AG04449 (cell line): Measurements from ENCODE around the gene SMDT1.
"Not testable (repeated sequence)": the region's sequence is repeated elsewhere in the genome, so short reads cannot be mapped to it uniquely, and the experiment has no call there.

ENCODE experiments used
- CTCF ChIA-PET: fragments of 350-600 bp; formaldehyde crosslinking; extraction: SDS; loops from one replicate; lab custom pipeline; 2021; ENCODE audit warnings: antibody characterized with exemption; lab: Yijun Ruan, JAX
- POLR2A ChIA-PET: fragments of 400-600, 350-600 bp; formaldehyde crosslinking; extraction: SDS; loops from one replicate; lab custom pipeline; 2020; ENCODE audit warnings: antibody characterized with exemption, inconsistent platforms; lab: Yijun Ruan, JAX
- DNase-seq: peaks from one replicate; pipeline ENCODE4 v3.0.0-alpha.2; 2010; ENCODE audit warnings: low read depth, low spot score
- H3K4me3 ChIP-seq: 2 replicates; pipeline ENCODE4 v1.5.1; 2011; ENCODE audit warnings: low read depth, mild to moderate bottlenecking, control low read depth, low read length
- TF ChIP-seq, protein P1 (sequence below): IDR thresholded peaks from one replicate; pipeline ENCODE4 v1.5.1; 2011; ENCODE audit warnings: mild to moderate bottlenecking, moderate library complexity, low read length, control low read depth, inconsistent platforms; ENCODE audit not compliant: insufficient read depth; ENCODE audit errors: missing control alignments

The SMDT1 gene

DNA sequence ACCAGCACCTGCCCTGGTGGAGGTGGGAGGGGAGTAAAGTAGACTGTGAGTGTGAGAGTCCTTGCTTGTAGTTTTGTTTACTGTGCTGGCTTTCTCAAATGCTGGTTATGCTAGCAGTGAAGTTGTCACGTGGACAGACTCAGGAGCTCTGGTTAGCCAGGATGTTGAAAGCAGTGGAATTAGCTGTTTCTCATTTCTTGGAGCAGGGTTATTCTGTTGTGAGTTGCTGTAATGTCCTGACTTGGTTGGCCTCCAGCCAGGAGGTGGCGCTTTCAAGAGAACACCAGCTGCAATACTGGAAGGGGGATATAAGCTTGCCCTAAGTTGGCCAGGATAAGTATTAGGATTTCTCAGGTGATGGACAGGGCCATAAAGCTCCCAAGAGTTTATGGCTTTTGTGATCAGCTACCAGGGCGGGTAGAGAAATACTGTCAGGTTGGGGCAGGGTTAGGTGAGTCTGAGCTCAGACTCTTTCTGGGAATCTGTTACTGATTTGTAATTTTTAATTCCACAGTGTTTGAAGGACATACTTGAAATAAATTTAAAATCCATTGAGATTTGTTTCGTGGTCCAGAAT, 37.4 kb downstream of the SMDT1 start:
- no peak for DNase-seq
- ChIA-PET CTCF (interaction anchor here (0.8 to 1.9 kb wide), 3 partner anchors 26 to 151 kb away, joined by 3 to 5 read pairs (median 4); no protein-coding TSS in a partner anchor), POLR2A (no interaction called here)
- TF ChIP-seq, protein P1, sequence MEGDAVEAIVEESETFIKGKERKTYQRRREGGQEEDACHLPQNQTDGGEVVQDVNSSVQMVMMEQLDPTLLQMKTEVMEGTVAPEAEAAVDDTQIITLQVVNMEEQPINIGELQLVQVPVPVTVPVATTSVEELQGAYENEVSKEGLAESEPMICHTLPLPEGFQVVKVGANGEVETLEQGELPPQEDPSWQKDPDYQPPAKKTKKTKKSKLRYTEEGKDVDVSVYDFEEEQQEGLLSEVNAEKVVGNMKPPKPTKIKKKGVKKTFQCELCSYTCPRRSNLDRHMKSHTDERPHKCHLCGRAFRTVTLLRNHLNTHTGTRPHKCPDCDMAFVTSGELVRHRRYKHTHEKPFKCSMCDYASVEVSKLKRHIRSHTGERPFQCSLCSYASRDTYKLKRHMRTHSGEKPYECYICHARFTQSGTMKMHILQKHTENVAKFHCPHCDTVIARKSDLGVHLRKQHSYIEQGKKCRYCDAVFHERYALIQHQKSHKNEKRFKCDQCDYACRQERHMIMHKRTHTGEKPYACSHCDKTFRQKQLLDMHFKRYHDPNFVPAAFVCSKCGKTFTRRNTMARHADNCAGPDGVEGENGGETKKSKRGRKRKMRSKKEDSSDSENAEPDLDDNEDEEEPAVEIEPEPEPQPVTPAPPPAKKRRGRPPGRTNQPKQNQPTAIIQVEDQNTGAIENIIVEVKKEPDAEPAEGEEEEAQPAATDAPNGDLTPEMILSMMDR = no peak
- no peak overlapping the region for H3K4me3 ChIP-seq

DNA sequence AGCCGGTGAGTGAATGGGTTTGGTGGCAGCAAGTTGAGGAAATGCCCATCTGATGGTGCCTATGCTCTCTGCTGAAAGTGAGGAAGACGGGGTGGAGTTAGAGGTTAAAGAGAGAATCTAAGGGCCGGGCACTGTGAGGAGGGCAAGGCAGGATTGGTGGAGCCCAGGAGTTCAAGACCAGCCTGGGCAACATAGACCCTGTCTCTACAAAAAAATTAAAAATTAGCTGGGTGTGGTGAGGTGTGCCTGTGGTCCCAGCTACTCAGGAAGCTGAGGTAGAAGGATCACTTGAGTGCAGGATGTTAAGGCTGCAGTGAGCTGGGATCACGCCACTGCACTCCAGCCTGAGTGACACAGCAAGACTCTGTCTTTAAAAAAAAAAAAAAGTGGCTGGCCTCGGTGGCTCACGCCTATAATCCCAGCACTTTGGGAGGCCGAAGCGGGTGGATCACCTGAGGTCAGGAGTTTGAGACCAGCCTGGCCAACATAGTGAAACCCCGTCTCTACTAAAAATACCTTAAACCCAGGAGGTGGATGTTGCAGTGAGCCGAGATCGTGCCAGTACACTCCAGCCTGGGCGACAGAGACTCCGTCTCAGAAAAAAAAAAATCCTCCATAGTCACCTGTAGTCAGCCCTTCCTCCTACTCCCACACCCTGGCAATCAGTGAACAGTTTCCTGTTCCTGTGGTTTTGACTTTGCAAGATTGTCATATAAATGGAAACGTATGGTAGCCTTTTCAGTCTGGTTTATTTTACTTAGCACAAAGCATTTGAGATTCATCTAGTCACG, 40.9 kb downstream of the SMDT1 start:
- DNase-seq, CTCF ChIA-PET, POLR2A ChIA-PET, H3K4me3 ChIP-seq: not testable (repeated sequence)

DNA sequence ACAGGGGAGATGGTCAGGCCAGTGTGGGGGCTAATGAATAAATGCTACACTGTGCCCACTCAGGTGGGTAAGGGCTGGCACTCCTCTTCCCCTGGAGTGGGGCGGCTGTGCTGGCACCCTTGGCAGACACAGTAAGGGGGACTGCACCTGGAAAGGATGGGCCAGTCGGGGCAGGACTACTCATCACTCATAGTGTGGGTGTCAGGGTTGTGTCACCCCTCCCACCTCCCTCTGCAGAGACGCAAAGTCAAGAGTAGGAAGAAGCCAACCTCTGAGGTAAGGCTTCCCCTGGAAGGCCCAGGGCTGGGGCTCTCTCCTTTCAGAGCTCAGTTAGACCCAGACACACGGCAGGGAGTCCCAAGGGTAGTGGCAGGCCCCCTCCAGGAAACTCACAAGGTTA, 44.0 kb downstream of the SMDT1 start:
- CTCF ChIA-PET, H3K4me3 ChIP-seq, DNase-seq, POLR2A ChIA-PET: not testable (repeated sequence)

DNA sequence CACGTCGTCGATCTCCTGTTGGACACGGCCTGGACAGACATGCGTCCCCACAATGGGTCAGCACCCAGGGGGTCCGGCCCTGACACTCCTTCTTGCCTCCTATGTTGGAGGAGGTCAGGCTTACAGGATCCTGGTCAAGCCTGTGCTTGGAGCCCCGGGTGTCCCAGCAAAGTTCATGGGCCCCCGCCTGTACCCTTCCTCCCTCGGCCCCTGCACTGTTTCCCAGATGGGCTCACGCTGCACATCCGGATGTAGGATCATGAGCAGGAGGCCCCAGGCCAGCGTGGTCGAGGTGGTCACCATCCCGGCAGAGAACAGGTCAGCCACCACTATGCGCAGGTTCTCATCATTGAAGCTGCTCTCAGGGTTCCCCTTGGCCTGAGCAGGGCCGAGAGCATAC, 48.1 kb downstream of the SMDT1 start:
- ChIA-PET POLR2A (no interaction called here), CTCF (no interaction called here)
- no peak overlapping the region for H3K4me3 ChIP-seq
- TF ChIP-seq, protein P1 = no peak
- no peak for DNase-seq

DNA sequence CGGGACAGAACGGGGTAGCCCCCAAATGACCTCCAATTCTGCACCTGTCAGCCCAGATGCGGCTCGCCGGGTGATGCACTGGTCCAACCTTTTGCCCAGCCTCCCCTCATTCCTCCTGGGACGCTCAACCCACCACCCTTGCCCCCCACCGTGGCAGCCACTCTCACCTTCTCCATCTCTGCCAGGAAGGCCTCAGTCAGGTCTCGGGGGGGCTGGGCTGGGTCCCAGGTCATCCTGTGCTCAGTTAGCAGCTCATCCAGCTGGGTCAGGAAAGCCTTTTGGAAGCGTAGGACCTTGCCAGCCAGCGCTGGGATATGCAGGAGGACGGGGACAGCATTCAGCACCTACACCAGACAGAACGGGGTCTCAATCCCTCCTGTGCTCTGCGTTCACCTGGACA, 48.5 kb downstream of the SMDT1 start:
- POLR2A ChIA-PET, H3K4me3 ChIP-seq, CTCF ChIA-PET, DNase-seq: not testable (repeated sequence)

DNA sequence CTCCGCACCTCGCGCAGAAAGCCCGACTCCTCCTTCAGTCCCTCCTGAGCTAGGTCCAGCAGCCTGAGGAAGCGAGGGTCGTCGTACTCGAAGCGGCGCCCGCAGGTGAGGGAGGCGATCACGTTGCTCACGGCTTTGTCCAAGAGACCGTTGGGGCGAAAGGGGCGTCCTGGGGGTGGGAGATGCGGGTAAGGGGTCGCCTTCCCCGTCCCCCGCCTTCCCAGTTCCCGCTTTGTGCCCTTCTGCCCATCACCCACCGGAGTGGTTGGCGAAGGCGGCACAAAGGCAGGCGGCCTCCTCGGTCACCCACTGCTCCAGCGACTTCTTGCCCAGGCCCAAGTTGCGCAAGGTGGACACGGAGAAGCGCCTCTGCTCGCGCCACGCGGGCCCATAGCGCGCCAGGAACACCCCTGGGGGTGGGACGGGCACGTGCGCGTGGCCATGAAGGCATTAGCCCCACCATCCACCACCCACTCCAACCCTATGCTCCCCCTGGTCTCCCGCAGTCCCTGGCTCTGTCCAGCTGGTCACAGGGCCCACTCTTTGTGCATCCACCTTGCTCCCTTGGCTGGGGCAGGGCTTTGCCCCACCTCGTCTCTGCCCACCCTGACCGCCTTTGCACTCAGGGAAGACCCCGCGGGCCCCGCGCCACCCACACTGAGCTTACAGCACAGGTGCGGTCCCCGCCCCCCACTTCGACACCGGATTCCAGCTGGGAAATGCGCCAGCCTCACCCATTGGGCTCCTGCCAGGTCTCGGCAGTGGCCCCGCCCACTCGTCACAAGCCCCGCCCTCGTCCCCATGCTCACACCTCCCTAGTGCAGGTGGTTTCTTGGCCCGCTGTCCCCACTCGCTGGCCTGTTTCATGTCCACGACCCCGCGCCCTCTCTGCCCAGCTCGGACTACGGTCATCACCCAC, 49.5 kb downstream of the SMDT1 start:
- H3K4me3 ChIP-seq, POLR2A ChIA-PET, CTCF ChIA-PET, DNase-seq: not testable (repeated sequence)

DNA sequence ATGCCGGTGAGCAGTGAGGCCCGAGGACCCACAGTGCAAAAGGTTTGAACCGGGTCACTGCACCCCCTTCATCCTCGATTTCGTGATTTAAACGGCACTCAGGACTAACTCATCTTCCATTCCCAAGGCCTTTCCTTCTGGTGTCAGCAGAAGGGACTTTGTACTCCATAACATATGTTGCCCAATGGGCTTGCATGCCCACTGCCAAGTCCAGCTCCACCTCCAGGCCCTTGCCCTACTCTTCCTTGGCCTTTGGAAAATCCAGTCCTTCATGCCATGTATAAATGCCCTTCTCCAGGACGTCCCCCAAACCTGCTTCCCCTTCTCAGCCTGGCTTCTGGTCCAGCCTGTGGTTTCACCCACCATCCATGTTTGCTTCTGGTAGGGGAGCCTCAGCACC, 50.7 kb downstream of the SMDT1 start:
- POLR2A ChIA-PET, DNase-seq, H3K4me3 ChIP-seq, CTCF ChIA-PET: not testable (repeated sequence)

DNA sequence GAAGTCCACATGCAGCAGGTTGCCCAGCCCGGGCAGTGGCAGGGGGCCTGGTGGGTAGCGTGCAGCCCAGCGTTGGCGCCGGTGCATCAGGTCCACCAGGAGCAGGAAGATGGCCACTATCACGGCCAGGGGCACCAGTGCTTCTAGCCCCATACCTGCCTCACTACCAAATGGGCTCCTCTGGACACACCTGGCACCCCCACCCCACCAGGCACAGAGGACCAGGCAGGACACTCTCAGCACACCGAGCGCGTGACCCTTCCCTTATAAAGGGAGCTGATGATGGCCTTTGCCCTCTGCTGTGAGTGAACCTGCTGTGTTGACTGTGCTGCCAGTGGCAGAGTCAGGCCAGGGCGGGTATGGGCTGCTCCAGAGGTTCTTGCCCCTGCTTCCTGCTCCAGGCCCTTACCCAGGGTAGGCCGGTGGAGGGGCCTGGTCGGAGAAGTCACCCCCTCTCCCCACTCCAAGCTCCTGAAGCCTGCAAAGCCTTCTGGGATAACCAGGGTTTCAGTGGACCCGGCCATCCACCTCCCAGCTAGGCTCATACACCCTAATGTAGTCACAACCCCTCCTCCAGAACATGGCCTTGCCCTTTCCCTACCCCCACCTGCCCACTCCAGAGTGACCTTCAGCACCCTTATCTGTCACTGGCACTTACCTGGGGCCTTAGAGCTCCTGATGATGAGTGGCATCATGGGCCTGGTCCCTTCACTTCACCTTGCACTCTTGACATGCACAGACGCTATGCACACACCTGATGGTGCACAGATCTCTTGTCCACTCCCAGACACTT, 51.3 kb downstream of the SMDT1 start, which contains the start of gene CYP2D6:
CYP2D6 (minus strand) TSS at position 172 of the 793 bp plus-strand sequence; CDS start at position 153, 19 bp downstream.
- CTCF ChIA-PET, H3K4me3 ChIP-seq, POLR2A ChIA-PET, DNase-seq: not testable (repeated sequence)

DNA sequence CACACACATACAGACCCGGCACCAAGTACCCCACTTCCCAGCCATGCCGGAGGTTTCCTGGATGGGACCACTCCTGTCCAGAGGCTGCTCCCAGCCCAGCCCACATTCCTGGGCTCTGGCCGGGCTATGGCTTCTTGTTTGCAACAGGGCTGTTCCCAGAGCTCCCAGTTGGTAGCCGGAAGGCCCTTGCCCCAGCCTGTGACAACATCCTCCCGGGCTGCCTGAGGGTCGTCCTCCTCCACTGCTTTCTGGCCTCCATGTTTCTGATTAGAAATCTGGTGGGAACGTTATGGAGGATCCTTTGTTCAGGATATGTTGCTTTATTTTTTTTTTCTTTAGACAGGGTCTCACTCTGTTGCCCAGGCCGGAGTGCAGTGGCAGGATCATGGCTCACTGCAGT, 52.1 kb downstream of the SMDT1 start:
- no peak for DNase-seq
- TF ChIP-seq, protein P1 = no peak
- POLR2A ChIA-PET = no interaction called here
- CTCF ChIA-PET = interaction anchor here (0.9 kb wide), 1 partner anchor 313 kb away, joined by 3 read pairs; no protein-coding TSS in a partner anchor
- H3K4me3 ChIP-seq = no peak overlapping the region
